Measurements from ENCODE around the gene APOL1. TPM values are rescaled to one million over a fixed set of nuclear protein-coding genes. Genes with fewer than 3 reads are reported as not detected.
A peak's percentile ranks its signal among the peaks of the same experiment; 100 is the strongest.

APOL1 gene
- total and polyA plus RNA-seq, 2 donors (not counting 1 experiment from before 2014, with no cell fraction given) = 3.3 to 11.2 TPM

DNA sequence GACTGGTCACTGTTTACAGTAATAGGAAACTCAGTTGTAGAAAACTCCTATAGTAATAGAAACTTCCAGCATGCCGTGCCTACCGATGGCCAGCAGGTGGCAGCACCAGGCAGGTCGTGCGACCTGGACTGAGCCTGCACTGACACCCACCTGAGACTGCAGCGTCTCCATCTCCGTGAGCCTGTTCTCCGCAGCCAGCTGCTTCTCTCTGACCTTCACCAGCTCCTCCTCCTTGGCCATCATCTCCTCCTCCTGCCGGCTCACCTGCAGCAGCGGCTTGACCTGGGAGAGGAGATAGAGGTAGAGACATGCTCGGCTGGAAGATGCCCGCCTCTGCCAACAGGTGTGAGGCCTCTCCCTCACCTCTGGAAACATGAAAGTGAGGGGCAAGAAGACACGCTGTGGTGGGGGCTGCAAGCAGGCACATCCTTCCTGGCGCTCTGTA is 48.5 kb downstream of the APOL1 start:
- peak overlapping the region; percentile 68 for H3K27ac Mint-ChIP-seq
- Histone ChIP-seq H3K27ac (ENCODE audit: low read length in 2 of 2) (peak overlapping the region in 1 of 2 donors; percentile 25), H4K20me1 (ENCODE audit: control insufficient read depth, insufficient read depth, low read length, poor library complexity, severe bottlenecking) (peaks cover 95% of the 10 kb centered on the region), H3K4me1 (ENCODE audit: control insufficient read depth in 2 of 2, insufficient read depth in 2 of 2, low read length in 2 of 2) (peaks cover 0 to 4% of the 10 kb centered on the region in 2 donors), H2AFZ (ENCODE audit: insufficient read depth, low read depth, low read length, poor library complexity, severe bottlenecking) (no peak overlapping the region), H3K79me2 (ENCODE audit: control insufficient read depth, insufficient read depth, low read length) (peaks cover 47% of the 10 kb centered on the region), H3K27me3 (replicated peaks in 1 of 4; ENCODE audit: control extremely low read depth in 1 of 4, control insufficient read depth in 3 of 4, insufficient read depth in 4 of 4, low read length in 3 of 4) (no peaks in the 10 kb centered on the region), H3K9ac (ENCODE audit: low read length) (no peak overlapping the region), H3K9me3 (ENCODE audit: control extremely low read depth in 1 of 3, control insufficient read depth in 2 of 3, insufficient read depth in 1 of 3, low read length in 2 of 3) (no peaks in the 10 kb centered on the region), H3K4me3 (ENCODE audit: control extremely low read depth in 1 of 5, extremely low read depth in 1 of 5, insufficient read depth in 1 of 5, low read depth in 2 of 5, low read length in 4 of 5) (no peak overlapping the region), H3K4me2 (replicated peaks; ENCODE audit: low read depth, low read length, poor library complexity, severe bottlenecking) (no peak overlapping the region), H3K36me3 (replicated peaks in 1 of 2; ENCODE audit: control extremely low read depth in 1 of 2, control insufficient read depth in 1 of 2, extremely low read depth in 1 of 2, insufficient read depth in 2 of 2, low read length in 1 of 2) (peaks cover 3 to 100% of the 10 kb centered on the region in 2 experiments)
- no peaks in the 10 kb centered on the region for H3K27me3 Mint-ChIP-seq
- intact Hi-C loops (cut with micrococcal nuclease) = loop anchor here (1.0 kb wide), 3 partner anchors 30 to 185 kb away; no protein-coding TSS in a partner anchor
- 30% methylated on average over 10 of the region's 13 CpGs for WGBS (ENCODE audit: insufficient coverage)
- ATAC-seq (ENCODE audit: low read depth) (peak; percentile 89), DNase-seq (peak; percentile 85)
- H3K4me1 Mint-ChIP-seq = peaks cover 8% of the 10 kb centered on the region
- CTCF ChIA-PET = interaction anchor here (0.6 to 24.9 kb wide), 43 partner anchors 9 to 230 kb away, joined by 3 to 607 read pairs (median 5); partner anchors contain the start of genes APOL2, FOXRED2, MYH9 and TXN2
- H3K9me3 Mint-ChIP-seq (ENCODE audit: insufficient read depth) = no peaks in the 10 kb centered on the region
- POLR2A ChIA-PET = interaction anchor here (0.6 to 2.1 kb wide), 5 partner anchors 98 to 185 kb away, joined by 3 to 7 read pairs (median 5); no protein-coding TSS in a partner anchor
- H3K4me3 Mint-ChIP-seq = no peak overlapping the region
- TF ChIP-seq EZH2 (IDR thresholded peaks at IDR 0.05; ENCODE audit: borderline replicate concordance, insufficient read depth, low read depth, low read length, poor library complexity, severe bottlenecking) = no peak
- TF ChIP-seq, protein P1, sequence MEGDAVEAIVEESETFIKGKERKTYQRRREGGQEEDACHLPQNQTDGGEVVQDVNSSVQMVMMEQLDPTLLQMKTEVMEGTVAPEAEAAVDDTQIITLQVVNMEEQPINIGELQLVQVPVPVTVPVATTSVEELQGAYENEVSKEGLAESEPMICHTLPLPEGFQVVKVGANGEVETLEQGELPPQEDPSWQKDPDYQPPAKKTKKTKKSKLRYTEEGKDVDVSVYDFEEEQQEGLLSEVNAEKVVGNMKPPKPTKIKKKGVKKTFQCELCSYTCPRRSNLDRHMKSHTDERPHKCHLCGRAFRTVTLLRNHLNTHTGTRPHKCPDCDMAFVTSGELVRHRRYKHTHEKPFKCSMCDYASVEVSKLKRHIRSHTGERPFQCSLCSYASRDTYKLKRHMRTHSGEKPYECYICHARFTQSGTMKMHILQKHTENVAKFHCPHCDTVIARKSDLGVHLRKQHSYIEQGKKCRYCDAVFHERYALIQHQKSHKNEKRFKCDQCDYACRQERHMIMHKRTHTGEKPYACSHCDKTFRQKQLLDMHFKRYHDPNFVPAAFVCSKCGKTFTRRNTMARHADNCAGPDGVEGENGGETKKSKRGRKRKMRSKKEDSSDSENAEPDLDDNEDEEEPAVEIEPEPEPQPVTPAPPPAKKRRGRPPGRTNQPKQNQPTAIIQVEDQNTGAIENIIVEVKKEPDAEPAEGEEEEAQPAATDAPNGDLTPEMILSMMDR (IDR thresholded peaks at IDR 0.05) = peak; percentile 97

- Histone ChIP-seq H3K36me3 (replicated peaks in 1 of 2; ENCODE audit: control extremely low read depth in 1 of 2, control insufficient read depth in 1 of 2, extremely low read depth in 1 of 2, insufficient read depth in 2 of 2, low read length in 1 of 2) (peaks cover 5 to 100% of the 10 kb centered on the region in 2 experiments), H3K27me3 (replicated peaks in 1 of 4; ENCODE audit: control extremely low read depth in 1 of 4, control insufficient read depth in 3 of 4, insufficient read depth in 4 of 4, low read length in 3 of 4) (no peaks in the 10 kb centered on the region), H3K4me2 (replicated peaks; ENCODE audit: low read depth, low read length, poor library complexity, severe bottlenecking) (no peak overlapping the region), H2AFZ (ENCODE audit: insufficient read depth, low read depth, low read length, poor library complexity, severe bottlenecking) (no peak overlapping the region), H3K9me3 (ENCODE audit: control extremely low read depth in 1 of 3, control insufficient read depth in 2 of 3, insufficient read depth in 1 of 3, low read length in 2 of 3) (no peaks in the 10 kb centered on the region), H3K9ac (ENCODE audit: low read length) (no peak overlapping the region), H3K4me1 (ENCODE audit: control insufficient read depth in 2 of 2, insufficient read depth in 2 of 2, low read length in 2 of 2) (peaks cover 0 to 4% of the 10 kb centered on the region in 2 donors), H3K27ac (ENCODE audit: low read length in 2 of 2) (peak overlapping the region in 1 of 2 donors; percentile 25), H3K79me2 (ENCODE audit: control insufficient read depth, insufficient read depth, low read length) (peaks cover 43% of the 10 kb centered on the region), H3K4me3 (ENCODE audit: control extremely low read depth in 1 of 5, extremely low read depth in 1 of 5, insufficient read depth in 1 of 5, low read depth in 2 of 5, low read length in 4 of 5) (no peak overlapping the region), H4K20me1 (ENCODE audit: control insufficient read depth, insufficient read depth, low read length, poor library complexity, severe bottlenecking) (peaks cover 93% of the 10 kb centered on the region)
- intact Hi-C loops (cut with micrococcal nuclease) = loop anchor here (1.0 kb wide), 3 partner anchors 29 to 184 kb away; no protein-coding TSS in a partner anchor
- peaks cover 8% of the 10 kb centered on the region for H3K4me1 Mint-ChIP-seq
- H3K4me3 Mint-ChIP-seq = no peak overlapping the region
- peak; percentile 42 for ATAC-seq (ENCODE audit: low read depth)
- TF ChIP-seq EZH2 (IDR thresholded peaks at IDR 0.05; ENCODE audit: borderline replicate concordance, insufficient read depth, low read depth, low read length, poor library complexity, severe bottlenecking) = no peak
- TF ChIP-seq, protein P1 (IDR thresholded peaks at IDR 0.05) = no peak
- 80% methylated on average over 3 of the region's 8 CpGs for WGBS (ENCODE audit: insufficient coverage)
- no peaks in the 10 kb centered on the region for H3K9me3 Mint-ChIP-seq (ENCODE audit: insufficient read depth)
- H3K27ac Mint-ChIP-seq = peak overlapping the region; percentile 68
- no peak for DNase-seq
- CTCF ChIA-PET = interaction anchor here (0.7 to 24.9 kb wide), 33 partner anchors 9 to 209 kb away, joined by 3 to 607 read pairs (median 7); partner anchors contain the start of genes APOL2, FOXRED2, MYH9 and TXN2
- POLR2A ChIA-PET = interaction anchor here (0.5 to 1.4 kb wide), 4 partner anchors 37 to 184 kb away, joined by 3 to 5 read pairs (median 4); no protein-coding TSS in a partner anchor
- no peaks in the 10 kb centered on the region for H3K27me3 Mint-ChIP-seq
These were observed 48.9 kb downstream of the APOL1 start for GRCh38 chr22:36301851-36302250.

Measured in B cell (primary cell).